A673 (cell line): ENCODE results near the gene SPDYE2B. TPM values are rescaled to one million over a fixed set of nuclear protein-coding genes. Genes with fewer than 3 reads are reported as not detected.
"Not testable (repeated sequence)": the region's sequence is repeated elsewhere in the genome, so short reads cannot be mapped to it uniquely, and the experiment has no call there.

Experiments
- BruUV-seq: library from RNA; stranded (reverse); fragments of 400-500 nt; replicated peaks from 2 replicates; lab custom pipeline; 2021; lab: Mats Ljungman, UMichigan
- CTCF ChIA-PET: fragments of 300-600 bp; sonication (Branson Sonifier 250); formaldehyde crosslinking; loops from one replicate; lab custom pipeline; 2022; ENCODE audit warnings: antibody characterized with exemption; lab: Charles Lee
- POLR2A ChIA-PET: fragments of 300-600 bp; sonication (Branson Sonifier 250); formaldehyde crosslinking; loops from one replicate; lab custom pipeline; 2022; ENCODE audit warnings: antibody characterized with exemption; ENCODE audit not compliant: low non-redundant PET; lab: Charles Lee
- DNase-seq: peaks from one replicate; pipeline ENCODE4 v3.0.0-alpha.2; 2015; ENCODE audit warnings: low spot score
- H3K27ac ChIP-seq: fragments of 200-600 bp; sonication (generic); 2 replicates; pipeline ENCODE4 v1.5.1; 2016; ENCODE audit warnings: mixed run types, low read depth, mild to moderate bottlenecking, mixed read lengths, antibody characterized with exemption, low read length; ENCODE audit not compliant: poor library complexity, severe bottlenecking
- H3K27me3 ChIP-seq: fragments of 200-600 bp; sonication (generic); replicated peaks from 2 replicates; pipeline ENCODE4 v1.6.1; 2017; ENCODE audit warnings: mixed run types, low read depth, mild to moderate bottlenecking, mixed read lengths, antibody characterized with exemption, low read length; ENCODE audit not compliant: insufficient read depth, poor library complexity
- H3K36me3 ChIP-seq: fragments of 200-600 bp; sonication (generic); 2 replicates; pipeline ENCODE4 v1.6.1; 2016; ENCODE audit warnings: mixed run types, mild to moderate bottlenecking, mixed read lengths, antibody characterized with exemption, low read length; ENCODE audit not compliant: insufficient read depth, poor library complexity, severe bottlenecking
- H3K4me1 ChIP-seq: fragments of 200-600 bp; sonication (generic); 2 replicates; pipeline ENCODE4 v1.6.1; 2017; ENCODE audit warnings: mixed run types, mild to moderate bottlenecking, mixed read lengths, antibody characterized with exemption, low read length; ENCODE audit not compliant: insufficient read depth, poor library complexity, severe bottlenecking
- H3K4me3 ChIP-seq: fragments of 200-600 bp; sonication (generic); 2 replicates; pipeline ENCODE4 v1.5.1; 2016; ENCODE audit warnings: low read depth, mixed run types, mild to moderate bottlenecking, mixed read lengths, low read length; ENCODE audit not compliant: poor library complexity, severe bottlenecking
- H3K9me3 ChIP-seq: fragments of 200-600 bp; sonication (generic); 2 replicates; pipeline ENCODE4 v1.6.1; 2016; ENCODE audit warnings: mixed run types, low read depth, mild to moderate bottlenecking, mixed read lengths, antibody characterized with exemption, low read length; ENCODE audit not compliant: poor library complexity, severe bottlenecking
- intact Hi-C: fragments of 100-400 bp; cut with micrococcal nuclease; formaldehyde crosslinking; loops from one replicate; pipeline ENCODE4 v1.10.0; 2022; ENCODE audit not compliant: unreplicated experiment
- total RNA-seq: library from RNA; stranded (reverse); gene quantifications from 2 replicates; pipeline ENCODE4 v1.2.3, GENCODE V29; 2021

Gene SPDYE2B
- total RNA-seq, 1 experiment from 2014 or later: not detected

- intact Hi-C loops, H3K4me3 ChIP-seq, H3K27me3 ChIP-seq, H3K36me3 ChIP-seq, POLR2A ChIA-PET, CTCF ChIA-PET, H3K9me3 ChIP-seq, H3K4me1 ChIP-seq, BruUV-seq, H3K27ac ChIP-seq: not testable (repeated sequence)
- DNase-seq: peak; percentile 11
Measured at GRCh38 chr7:102611675-102612325, 38.3 kb upstream of the SPDYE2B start.

GRCh38 chr7:102613575-102614345 lies 36.4 kb upstream of the SPDYE2B start:
- H3K27me3 ChIP-seq, H3K27ac ChIP-seq, intact Hi-C loops: not testable (repeated sequence)

GRCh38 chr7:102614346-102614697 lies 35.8 kb upstream of the SPDYE2B start:
- H3K27ac ChIP-seq, CTCF ChIA-PET, intact Hi-C loops, H3K36me3 ChIP-seq, H3K27me3 ChIP-seq, DNase-seq, H3K9me3 ChIP-seq, H3K4me1 ChIP-seq, H3K4me3 ChIP-seq, BruUV-seq, POLR2A ChIA-PET: not testable (repeated sequence)

More at GRCh38 chr7:102613575-102614345, 36.4 kb upstream of the SPDYE2B start:
- H3K36me3 ChIP-seq, H3K4me3 ChIP-seq, POLR2A ChIA-PET, H3K9me3 ChIP-seq, DNase-seq, BruUV-seq, CTCF ChIA-PET, H3K4me1 ChIP-seq: not testable (repeated sequence)

GRCh38 chr7:102614873-102615272 lies 35.2 kb upstream of the SPDYE2B start:
- POLR2A ChIA-PET, H3K36me3 ChIP-seq, H3K9me3 ChIP-seq, intact Hi-C loops, H3K27ac ChIP-seq, DNase-seq, CTCF ChIA-PET, BruUV-seq, H3K4me3 ChIP-seq, H3K27me3 ChIP-seq, H3K4me1 ChIP-seq: not testable (repeated sequence)

GRCh38 chr7:102615930-102616329 lies 34.2 kb upstream of the SPDYE2B start:
- CTCF ChIA-PET, H3K36me3 ChIP-seq, intact Hi-C loops, H3K27me3 ChIP-seq, DNase-seq, POLR2A ChIA-PET, BruUV-seq, H3K4me1 ChIP-seq, H3K9me3 ChIP-seq, H3K27ac ChIP-seq, H3K4me3 ChIP-seq: not testable (repeated sequence)

GRCh38 chr7:102616507-102617125 lies 33.5 kb upstream of the SPDYE2B start, which contains the start of gene RASA4:
Gene RASA4 (minus strand): TSS chr7:102616756. CDS start chr7:102616689, 67 bp downstream.
- H3K4me3 ChIP-seq, CTCF ChIA-PET, POLR2A ChIA-PET: not testable (repeated sequence)

GRCh38 chr7:102618122-102618521 lies 32.0 kb upstream of the SPDYE2B start:
- H3K9me3 ChIP-seq, H3K4me1 ChIP-seq, POLR2A ChIA-PET, H3K27me3 ChIP-seq, H3K36me3 ChIP-seq, H3K27ac ChIP-seq, CTCF ChIA-PET, BruUV-seq, intact Hi-C loops, H3K4me3 ChIP-seq, DNase-seq: not testable (repeated sequence)

More at GRCh38 chr7:102616507-102617125, 33.5 kb upstream of the SPDYE2B start, which contains the start of gene RASA4:
- BruUV-seq, H3K27me3 ChIP-seq, H3K9me3 ChIP-seq, intact Hi-C loops, H3K4me1 ChIP-seq, H3K27ac ChIP-seq, H3K36me3 ChIP-seq, DNase-seq: not testable (repeated sequence)
